GM19193 (cell line): Measurements from ENCODE around the gene GRM7.

Experiments used
- POLR2A ChIP-seq: IDR thresholded peaks from 4 replicates; pipeline ENCODE4 v1.6.1; 2011; ENCODE audit not compliant: insufficient read depth, insufficient read length; ENCODE audit errors: extremely low read depth

GRM7 gene

DNA sequence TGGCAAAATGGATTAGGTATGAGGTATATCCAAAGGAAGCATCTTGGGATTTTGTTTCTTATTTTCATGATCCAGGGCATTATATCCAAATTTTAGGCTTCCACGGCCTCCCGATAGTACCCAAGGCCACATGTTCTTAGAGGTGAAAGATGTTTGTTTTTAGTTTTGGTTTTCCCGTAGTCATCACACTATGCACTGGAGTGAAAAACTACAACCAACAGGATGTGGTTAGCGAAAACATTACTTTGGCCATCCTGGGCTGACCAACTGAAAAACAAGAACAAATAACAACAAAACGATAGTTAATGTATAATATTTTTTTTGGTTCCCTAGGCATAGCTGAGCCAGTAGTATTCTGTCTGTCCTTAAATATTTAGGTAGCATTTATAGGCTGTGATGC lies 749.7 kb downstream of the GRM7 start:
- no peak for TF ChIP-seq POLR2A

DNA sequence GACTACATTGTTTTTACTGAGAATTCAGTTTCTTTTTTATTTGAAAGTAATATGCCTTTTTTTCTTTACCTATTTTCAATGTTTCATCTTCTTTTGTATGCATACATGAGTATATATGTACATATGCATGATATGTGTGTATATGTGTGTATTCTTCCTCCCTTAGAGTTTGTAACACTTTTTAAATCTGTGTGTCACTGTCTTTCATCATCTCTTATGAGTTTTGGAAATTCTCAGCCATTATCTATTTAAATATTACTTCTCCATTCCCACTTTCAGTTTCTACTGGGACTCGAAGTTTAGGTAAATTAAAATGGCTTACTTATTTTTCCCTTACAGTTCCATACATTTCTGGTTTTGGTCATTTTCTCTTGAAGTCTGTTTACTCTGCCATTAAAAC lies 754.1 kb downstream of the GRM7 start:
- TF ChIP-seq POLR2A: no peak

DNA sequence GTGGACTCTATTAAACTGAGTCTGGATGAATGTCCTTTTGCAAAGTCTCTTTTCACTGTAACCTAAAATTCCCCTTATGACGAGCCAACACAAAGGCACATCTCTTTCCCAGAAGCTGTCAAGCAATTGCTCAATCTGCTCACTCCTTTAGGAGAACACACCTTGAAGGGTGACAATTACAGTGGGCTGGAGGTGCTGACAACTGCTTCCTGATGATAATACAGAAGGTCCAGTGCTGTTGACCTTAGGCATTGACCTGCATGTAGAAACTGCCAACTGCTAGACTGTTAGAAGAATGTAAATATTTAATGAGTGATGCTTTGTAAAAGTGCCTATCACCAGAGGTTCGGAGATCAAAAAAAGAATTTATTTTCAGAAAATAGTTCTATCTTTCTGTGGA lies 757.7 kb downstream of the GRM7 start:
- TF ChIP-seq POLR2A: no peak

DNA sequence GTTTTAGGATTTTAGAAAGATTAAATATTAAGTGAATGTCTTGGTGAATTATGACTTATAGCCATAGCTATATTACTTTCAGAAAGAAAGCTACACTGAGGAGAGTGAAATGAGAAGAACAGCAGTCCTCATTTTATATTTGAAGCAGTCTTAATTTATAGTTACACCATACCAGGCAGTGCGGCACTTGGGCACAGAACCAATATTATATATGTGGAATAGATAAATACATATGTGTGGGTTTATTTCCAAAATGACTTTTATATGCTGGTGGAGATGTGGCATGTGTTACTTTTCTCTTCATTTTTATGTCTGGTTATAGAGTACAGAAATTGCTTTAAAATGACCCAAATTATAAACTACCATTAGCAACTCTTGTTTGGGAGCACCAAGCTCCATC lies 759.5 kb downstream of the GRM7 start:
- no peak for TF ChIP-seq POLR2A

DNA sequence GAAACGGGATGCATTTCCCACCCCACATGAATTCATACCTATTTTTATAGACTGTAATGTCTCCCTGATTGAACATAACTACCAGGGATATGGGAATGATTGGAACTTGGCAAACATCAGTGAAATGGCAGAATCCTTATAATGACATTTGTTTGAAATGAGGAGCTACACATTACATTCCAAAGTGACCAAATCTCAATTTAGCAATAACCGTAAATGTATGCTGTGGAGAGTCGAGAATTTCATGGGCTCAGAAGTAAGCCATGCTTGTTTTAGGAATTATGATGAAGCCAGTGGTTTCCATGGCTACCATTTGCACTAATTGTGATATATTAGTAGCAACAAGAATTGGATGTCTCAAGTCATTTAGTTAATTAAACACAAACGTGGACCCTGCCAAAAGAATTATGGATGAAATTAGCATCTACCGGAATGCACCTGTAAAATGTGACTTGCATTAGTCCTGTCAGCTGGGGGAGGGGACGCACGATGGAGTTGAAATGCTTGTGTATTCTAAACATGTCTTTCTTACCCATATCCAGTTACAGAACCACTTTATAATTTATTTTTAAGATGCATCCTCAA lies 760.2 kb downstream of the GRM7 start:
- TF ChIP-seq POLR2A: no peak

DNA sequence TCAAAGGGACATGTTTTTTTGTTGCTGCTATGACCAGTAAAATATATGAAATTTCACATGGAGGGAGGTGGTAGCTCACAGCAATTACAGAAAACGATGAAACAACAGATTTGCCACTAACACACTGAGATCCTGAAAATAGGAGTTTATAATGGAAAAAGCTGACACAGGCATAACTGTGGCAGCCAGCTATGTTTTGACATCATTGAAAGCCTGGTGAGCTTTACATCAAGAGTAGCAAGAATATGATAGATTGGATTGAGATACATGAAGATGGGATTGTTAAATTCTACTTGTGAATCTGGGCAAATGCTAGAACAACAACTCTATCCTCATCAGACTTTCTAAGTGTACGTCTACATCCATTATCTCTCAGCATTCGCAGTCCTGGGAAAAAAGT lies 760.7 kb downstream of the GRM7 start:
- no peak for TF ChIP-seq POLR2A

DNA sequence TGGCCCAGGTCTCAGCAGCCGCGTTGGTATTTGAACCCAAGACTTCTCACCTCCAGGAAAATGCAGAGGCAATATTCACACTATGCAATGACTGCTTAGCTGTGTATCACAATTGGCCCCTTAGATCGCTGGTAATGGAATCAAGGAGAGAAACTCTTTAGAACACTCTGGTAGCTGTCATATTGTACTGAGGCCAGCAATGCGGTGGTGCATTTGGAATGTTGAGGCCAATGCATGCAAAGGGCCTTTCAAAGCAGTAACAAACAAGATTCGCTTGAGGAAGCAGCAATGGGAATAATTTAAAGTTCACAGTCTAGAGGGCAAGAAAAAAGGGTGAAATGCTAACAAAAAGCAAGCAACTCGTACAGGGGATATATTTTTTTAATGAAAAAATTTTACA lies 764.1 kb downstream of the GRM7 start:
- TF ChIP-seq POLR2A: no peak

DNA sequence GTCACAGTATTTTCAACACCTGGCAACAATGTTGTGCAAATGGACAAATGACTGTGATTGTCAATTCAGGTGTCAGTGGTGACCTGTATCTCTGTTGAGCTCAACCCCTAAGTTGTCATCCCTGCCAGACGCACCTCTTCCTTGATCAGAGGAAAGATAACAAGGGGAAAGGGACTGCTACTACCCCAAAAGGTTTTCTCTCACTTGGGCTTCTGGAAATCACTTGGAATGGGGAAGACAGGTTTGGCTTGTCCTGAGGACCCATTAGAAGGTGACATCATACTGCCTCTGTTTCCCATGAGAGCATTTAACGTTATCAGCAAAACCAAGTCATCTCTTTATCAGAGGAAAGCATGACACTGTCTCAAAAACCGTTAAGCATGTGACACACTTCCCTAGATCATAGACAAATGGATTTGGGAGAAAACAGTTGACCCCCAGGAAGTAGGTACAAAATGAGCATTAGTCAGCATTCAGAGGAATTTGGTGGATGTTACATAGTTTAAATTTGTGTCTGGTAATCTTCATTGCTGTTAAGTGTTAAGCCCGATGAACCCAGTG lies 769.5 kb downstream of the GRM7 start:
- no peak for TF ChIP-seq POLR2A

DNA sequence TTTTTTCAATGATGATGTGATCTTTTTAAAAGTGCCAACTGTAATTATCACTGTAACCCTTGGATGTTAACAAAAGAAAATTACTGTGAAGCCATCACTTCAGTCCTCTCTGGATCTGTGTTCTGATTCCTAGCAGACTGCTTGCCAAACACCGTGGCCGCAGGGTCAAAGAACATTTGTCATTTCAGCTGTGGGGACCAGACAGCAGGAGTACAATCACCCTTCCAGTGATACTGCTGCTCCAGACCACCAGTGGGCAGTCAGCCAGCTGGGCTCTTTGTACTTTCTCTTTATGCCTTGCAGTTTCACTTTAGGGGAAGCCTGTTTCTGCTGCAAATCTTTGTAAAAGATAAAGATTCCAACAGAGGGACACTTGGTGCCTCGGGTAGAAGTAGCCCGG lies 770.0 kb downstream of the GRM7 start:
- TF ChIP-seq POLR2A: no peak

DNA sequence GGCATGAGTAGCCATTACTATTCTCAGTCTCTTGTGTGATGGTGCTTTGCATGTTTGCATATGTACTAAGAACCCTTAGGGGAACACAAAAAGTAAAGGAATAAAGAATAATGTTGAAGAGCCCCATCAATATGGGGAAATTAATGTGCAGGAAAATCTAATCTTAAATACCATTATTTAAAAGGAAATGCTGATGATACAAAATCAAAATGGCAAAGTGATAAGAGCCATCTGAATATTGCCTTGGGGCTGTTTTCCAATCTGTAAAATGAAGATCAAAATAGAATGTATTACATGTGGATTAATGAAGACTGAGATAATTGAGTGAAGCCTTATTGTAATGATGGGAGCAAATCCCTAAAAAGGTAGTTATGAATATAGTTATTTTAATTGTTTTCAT lies 771.4 kb downstream of the GRM7 start:
- TF ChIP-seq POLR2A: no peak

DNA sequence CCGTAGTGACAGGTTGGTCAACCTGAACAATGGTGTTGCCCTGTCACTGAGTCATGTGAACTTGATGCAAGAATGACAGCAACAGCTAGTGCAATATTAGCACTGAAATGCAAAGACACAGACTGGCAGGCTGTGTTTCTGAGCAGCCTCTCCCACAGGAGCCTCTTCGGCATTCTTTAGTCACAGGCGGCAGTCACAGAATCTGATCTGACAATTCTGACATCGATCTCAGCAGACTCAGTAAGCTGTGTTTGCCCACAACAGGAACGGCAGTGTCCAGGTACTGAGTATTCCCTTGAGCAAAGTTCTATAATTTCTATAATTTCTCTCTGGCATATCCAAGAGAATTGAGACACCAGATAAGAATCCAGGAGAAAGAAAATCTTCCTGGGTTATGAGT lies 776.8 kb downstream of the GRM7 start:
- TF ChIP-seq POLR2A: no peak

DNA sequence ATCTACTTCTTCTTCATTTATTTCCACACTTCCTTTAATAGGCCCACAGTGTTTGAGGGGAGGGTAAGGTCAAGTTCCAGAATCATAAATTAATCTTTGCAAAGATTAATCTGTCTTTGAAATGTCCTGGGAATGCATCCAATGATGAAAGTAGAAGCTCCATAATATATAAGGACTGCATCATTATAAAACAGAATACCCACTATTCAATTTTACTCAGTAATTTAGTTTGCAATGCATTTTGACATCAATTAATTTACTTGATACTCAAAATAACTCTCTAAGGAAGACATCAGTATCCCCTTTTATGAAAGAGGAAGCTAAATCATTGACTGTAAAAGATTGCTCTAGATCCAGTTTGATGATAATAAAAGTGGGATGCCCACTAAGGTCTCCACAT lies 777.2 kb downstream of the GRM7 start:
- no peak for TF ChIP-seq POLR2A

DNA sequence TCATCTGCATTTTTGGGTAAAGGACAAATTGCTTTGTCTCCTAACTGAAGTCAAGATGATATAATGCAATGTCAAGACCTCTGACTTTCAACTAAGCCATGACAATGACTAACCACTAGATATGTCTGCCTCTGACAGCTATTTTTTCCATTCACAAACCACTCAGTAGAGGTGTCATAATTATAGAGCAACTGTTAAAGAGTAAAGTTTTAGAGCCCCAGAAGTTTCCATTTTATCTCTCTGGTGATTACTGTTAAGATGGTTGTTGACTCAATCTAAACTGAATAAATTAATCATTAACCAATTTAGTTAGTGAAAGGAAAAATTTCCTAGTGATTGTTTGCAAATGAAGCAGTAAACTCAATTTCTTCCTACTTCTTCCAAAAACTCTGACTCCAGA lies 779.9 kb downstream of the GRM7 start:
- TF ChIP-seq POLR2A: no peak

DNA sequence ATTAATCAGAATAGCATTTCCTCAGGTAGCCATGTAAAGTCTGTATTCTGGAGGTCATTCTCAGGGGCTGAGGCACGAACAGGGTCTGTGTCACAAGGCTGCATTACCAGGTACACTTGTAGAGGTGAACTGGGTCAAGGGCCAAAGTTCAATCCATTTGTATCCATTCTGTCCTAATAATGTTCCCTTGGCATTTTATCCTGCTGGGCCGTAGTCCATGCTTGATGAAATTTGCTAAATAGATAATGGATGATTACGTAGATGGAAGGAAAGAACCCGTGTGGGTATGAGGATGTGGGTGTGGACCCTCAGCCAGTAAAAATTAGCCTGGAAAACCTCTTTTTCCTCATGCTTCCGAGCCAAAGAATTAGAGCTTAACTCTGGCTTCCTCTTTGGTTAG lies 785.9 kb downstream of the GRM7 start:
- TF ChIP-seq POLR2A: no peak

DNA sequence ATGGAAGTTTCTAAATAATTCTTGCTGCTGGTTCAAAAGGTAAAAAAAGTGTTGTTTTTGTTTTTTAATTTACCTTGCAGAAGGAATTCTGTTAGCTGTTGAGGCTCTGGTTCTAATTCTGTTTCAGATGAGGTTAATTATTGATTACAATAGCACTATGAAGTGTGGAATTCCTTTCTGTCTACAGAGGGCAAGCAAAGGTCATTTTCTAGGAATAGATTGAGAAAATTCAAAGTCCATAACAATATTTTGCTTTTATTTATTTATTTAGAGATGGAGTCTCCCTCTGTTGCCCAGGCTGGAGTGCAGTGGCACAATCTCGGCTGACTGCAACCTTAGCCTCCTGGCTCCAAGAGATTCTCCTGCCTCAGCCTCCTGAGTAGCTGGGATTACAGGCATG lies 789.6 kb downstream of the GRM7 start:
- TF ChIP-seq POLR2A: no peak

DNA sequence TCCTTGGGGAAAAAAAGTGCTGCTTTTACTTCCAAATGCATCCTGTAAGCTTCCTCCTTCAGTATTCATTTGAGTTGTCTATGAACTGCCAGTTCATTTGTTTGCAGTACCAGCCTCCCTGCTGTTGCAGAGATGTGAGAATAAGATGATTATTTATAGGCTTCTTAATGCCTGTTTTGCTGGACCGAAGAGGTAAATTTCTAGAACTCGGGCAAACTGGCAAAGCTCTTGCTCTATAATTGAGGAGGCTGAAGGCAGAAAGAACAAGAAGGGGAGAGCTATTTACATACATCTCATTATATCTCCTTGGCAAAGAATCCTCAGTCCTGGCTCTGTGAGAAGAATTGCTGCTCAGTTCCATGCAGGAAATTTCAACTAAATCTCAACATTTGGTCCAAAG lies 790.4 kb downstream of the GRM7 start:
- TF ChIP-seq POLR2A: no peak
